ENCODE results near the gene USP6NL.
A peak's percentile ranks its signal among the peaks of the same experiment; 100 is the strongest.
"Not testable (repeated sequence)": the region's sequence is repeated elsewhere in the genome, so short reads cannot be mapped to it uniquely, and the experiment has no call there.

USP6NL gene

DNA sequence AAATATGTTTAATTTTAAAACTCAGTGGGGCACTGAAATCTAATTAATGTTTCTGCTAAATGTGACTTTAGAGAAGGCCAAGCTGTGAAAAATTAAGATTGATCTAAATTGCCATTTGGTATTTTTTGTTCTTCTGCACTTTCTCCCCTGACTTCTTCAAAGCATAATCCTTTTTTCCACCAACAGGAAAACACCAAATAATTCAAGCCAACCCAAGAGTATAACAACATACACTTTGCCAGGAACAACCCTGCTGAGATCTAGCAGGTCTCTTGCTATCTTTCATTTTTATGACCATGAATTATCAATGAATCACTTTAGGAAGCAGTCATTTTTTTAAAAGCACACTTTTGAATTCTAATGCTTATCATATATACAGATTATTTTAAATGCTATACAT, 100.1 kb downstream of the USP6NL start:
- DNase-seq = no peak

DNA sequence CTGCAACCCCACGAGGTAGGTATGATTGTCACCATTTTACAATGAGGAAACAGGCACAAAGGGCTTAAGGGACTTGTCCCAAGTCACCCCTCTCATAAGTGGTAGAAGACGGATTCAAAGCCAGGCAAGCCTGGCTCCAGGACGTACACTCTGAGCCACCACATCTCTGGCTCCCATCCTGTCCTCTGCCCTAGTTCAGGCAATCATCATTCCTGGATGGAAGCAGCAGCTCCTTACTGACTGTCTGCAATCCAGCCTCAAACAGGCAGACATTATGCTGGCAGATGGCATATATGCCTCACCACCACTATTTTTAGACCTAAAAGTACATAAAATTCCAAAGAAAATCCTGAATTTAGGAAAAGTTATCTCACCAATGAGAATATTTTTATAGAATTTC, 100.7 kb downstream of the USP6NL start:
- no peak for DNase-seq

DNA sequence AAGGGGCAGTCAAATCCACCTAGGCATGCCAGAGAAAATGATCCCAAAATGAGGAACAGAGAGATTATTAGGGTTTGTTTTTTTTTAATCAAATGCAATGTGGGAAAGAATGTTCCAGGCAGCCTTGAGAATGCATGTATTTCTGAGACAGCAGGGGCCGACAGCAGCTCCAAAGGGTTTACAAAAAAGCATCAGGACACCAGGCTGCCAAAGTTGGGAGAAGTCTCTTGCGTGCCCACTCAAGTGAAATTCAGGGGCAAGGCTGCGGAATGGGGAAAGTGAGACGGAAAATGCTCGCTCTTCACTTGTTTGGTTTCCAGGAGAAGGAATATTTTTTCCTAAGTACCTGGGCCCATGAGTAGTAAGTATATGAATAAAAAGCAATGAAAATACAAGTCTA, 101.2 kb downstream of the USP6NL start:
- no peak for DNase-seq

DNA sequence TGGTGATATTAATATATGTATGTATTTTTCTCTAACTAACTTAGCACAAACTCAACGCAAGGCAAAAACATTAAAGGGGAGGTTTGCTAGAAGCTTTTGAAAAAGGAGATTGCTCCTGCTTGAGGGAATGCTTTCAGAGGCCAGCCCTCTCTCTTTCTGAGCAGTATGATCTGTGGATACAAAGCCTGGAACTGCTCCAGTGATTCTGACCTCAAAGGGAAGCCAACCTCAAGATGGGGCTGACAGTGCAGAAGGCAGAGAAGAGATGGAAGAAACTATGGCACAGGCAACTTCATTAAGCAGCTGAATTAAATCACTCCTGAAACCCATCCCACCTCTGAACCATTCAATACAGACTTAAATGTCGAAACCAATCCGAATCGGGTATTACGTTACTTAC, 102.4 kb downstream of the USP6NL start:
- DNase-seq = no peak

DNA sequence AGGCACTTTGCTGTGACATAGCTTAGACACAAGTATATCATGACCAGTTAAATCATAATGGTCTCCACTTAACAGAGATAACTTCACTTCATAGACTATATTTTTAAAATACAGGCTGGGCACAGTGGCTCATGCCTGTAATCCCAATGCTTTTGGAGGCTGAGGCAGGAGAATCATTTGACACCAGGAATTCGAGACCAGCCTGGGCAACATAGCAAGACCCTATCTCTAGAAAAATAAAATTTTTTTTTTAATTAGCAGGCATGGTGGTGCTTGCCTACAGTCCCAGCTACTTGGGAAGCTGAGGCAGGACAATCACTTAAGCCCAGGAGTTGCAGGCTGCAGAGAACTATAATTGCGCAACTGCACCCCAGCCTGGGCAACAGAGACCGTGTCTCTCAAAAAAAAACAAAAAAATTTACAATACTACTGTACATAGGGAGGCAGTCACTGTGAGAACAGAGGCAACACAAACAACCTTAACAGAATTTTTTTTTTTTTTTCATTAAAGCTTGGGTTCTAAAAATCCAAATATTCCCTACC, 105.1 kb downstream of the USP6NL start:
- no peak for DNase-seq

DNA sequence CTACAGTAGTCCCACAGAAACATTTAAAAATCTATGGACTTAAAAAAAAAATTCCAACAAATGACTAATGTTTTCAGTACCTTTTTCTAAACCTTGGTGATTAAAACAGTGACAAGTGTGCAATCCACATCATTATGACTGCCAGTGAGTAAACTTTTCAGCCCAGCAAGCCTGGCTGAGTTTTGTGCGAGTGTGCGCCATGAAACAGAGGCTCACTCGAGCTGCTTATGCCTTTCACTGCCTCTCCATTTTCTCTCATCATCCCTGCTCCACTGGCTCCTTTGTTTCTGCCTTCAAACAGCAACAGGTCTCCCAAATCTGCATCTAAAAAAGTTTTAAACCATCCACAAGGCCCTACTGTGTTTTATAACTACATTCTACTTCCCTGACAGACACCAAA, 105.8 kb downstream of the USP6NL start:
- DNase-seq = no peak

DNA sequence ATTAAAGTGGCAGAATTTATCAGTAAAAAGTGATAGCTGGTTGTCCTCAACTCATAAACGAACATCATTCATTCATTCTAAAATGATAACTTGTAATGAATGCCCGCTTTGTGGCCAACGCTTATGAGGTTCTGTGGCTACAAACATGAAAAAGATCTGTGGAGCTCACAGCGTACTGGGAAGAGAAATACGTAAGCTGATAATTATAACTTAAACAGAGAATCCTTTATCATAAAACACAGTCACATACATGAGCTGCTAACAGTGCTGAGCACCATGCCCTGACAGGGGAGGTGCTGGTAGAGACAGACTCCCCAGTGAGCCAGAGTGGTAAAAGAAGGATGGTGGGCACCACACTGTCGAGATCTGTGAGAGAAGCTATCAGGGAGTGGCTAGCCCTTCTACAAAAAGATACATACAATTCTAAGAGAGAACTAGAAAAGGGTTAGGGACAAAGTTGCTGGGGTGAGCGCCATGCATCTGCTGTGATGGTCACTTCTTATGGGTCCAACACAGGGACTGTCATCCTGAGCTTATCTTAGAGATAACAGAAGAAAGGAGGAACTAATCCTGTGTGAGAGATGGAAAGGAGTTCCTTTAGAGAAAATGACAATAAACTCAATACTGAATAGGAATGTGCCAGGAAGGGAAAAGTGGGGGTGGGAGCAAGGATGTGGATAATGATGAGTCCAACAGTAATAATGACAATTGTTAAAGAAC, 106.7 kb downstream of the USP6NL start:
- no peak for DNase-seq

DNA sequence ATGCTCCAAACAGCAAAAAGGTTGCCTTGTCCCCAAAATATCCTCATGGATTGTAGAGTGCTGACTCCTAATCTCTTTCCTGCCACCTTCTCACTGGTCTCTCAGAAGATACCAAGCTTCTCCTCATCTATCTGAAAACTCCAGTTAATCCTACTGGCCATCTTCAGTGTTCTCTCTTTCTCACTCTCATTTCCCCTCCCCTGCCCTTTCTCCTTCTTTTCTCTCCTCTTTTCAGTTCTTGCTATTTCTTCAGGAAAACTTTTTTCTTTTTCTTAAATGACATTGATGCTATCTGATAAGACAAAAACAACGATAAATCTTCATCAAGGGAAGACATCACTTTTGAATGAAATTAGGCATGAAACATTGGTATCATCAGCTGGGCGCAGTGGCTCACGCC, 109.8 kb downstream of the USP6NL start:
- no peak for DNase-seq

DNA sequence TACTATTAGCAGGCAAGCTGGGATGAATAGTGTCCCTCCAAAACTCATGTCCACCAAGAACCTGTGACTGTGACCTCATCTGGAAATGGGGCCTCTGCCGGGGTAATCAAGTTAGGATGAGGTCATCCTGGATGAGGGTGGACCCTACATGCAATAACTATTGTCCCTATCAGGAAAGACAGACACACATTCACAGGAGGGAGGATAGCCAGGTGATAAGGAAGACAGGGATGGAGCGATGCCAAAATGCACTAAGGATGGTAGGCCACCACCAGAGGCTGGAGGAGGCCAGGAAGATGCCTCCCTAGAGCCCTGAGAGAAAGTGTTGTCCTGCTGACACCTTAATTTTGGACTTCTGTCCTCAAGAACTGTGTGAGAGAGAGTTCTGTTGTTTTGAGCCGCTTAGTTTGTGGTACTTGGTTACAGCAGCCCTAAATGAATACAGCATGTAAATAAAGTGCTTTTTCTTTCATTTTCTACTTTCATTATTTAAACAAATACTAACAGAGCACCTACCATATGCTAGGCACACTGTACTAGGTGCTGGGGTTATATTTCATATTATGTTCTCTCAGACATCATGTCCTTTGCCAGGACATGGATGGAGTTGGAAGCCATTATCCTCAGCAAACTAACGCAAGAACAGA, 111.9 kb downstream of the USP6NL start:
- no peak for DNase-seq

DNA sequence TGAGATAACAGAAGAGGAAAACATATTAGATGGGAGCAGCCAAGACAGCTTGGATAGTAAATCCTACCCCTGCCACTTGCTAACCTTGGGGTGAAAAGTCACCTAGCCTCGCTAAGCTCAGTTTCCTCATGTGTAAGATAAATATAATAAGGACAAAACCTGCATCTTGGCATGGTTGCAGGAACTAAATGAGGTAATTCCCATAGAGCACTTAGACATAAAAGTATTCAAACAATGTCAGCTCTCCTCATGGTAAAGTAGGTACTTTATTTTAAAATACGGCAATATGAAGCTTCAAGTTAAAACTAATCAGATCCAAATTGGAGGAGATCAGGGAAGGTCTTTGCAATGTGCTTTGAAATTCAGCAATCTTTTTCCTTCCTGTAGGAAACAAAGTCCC, 113.1 kb downstream of the USP6NL start:
- DNase-seq = no peak

DNA sequence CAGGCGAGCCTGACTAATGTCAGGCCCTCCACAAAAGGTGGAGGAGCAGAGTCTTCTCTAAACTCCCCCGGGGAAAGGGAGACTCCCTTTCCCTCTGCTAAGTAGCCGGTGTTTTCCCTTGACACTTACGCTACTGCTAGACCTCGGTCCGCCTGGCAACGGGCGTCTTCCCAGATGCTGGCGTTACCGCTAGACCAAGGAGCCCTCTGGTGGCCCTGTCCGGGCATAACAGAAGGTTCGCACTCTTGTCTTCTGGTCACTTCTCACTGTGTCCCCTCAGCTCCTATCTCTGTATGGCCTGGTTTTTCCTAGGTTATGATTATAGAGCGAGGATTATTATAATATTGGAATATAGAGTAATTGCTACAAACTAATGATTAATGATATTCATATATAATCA, 116.5 kb downstream of the USP6NL start:
- DNase-seq = not testable (repeated sequence)

DNA sequence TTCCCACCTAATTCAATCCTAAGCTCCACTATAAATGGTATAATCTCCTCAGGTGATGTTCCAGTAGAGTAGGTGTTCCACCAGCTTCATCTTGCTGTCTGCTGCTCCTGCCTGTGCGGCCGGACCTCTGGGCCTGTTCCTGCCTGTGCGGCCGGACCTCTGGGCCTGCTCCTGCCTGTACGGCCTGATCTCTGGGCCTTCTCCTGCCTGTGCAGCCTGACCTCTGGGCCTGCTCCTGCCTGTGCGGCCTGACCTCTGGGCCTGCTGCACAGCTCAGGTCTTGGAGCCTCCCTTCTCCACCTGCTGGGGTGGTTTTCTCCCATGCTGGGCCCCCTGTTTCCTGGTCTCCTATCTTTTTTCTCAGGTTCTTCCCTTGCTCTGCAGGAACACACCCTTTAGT, 117.8 kb downstream of the USP6NL start:
- no peak for DNase-seq

DNA sequence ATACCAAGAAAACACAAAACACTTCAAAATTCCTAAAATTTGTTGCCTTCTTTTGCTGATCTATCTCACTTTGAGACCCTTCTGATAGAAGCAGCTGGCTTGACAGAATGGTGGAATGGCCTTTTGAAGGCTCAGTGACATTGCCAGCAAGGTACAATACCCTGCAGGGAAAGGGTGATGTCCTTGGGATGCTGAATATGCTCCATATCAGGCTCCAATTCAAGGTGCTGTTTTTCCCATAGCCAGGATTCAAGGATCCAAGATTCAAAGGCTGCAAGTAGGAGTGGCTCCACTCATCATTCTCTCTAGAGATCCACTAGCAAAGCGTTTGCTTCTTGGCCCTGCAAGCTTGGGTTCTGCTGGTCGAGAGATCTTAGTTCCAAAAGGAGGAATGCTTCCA, 120.4 kb downstream of the USP6NL start:
- DNase-seq = no peak

DNA sequence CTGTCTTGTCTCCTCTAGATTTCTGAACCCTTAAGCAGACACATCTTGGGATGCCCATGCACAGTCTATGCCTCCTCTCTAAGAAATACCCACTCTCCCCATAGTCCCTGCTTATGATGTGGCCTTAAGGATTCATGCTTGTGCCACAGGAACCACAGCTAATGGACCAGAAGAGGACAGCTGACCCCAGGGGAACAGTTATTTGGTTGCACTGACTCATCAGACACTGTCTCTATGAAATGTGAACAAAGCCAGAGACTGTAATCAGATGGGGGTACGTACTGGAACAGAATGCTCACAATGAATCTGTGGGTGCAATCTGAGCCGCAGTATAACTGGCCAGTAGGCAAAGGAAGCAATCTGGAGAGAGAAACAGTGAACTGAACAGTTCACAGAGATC, 121.9 kb downstream of the USP6NL start:
- DNase-seq = no peak

DNA sequence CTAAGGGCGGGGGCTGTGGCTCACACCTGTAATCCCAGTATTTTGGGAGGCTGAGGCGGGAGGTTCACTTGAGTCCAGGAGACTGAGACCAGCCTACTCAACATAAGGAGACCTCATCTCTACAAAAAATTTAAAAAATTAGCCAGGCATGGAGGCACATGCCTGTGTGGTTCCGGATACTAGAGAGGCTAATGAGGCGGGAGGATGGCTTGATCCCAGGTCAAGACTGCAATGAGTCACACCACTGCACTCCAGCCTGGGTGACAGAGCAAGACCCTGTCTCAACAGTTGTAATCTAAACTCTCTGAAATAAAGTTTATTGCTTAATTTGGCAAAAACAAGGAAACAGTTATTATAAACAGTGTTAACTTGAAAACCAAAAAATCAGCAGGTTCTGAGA, 123.3 kb downstream of the USP6NL start:
- no peak for DNase-seq

DNA sequence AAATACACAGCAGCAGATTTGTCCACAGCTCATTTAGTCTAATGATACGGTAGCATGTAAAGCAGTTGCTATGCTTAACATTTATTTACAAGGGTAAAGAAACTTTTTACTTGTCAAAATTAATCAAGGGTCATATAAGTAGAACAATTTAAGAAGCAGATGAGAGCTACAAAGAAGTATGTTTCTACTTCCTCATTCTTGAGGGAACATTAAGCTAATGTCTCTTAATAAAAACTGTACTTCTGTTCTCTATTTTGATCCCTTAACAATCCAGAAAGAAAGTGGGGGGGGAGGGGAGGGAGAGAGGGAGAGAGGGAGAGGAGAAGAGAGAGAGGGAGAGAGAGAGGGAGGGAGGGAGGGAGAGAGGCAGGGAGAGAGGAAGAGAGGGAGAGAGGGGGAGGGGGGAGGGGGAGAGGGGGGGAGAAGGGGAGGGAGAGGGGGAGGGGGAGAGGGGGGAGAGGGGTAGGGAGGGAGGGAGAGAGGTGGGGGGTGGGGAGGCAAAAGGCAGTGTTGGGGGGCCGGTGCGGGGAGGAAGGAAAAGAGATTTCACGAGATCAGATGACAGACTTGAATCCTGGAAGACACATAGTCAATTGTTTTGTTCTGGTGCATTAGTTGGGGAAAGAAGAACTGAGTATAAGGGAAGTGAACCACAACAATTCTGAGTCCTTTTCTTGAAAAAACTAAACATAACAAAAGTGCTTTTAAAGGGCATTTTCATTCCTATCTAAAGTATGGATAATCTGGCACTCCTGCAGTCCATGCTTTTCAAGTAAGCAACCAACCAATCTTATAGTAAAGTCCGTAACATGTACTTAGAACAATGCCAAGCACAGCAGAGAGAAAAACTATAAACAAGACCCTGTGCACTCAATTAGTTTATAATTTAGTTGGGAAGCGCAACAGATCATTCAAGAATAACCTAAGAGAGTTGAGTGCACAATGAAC, 128.0 kb downstream of the USP6NL start:
- peak; percentile 11 to 30 (median 29) for DNase-seq

DNA sequence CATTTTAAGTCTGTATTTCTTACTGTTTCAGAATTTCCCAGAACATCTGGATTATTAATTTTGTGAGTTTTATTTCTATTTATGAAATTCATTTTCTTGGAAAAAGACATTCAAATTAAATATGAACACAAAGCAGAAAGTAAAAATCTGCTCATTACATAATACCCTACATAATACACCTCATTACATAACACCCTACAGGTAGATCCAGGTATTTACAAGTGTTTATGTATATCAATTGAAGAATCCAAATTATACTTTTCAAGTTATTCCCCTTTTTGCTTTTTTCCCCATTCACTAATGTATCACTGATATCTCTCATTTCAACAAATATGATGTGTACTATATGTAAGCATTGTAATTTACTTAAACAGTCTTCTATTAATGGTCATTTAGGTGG, 129.1 kb downstream of the USP6NL start:
- DNase-seq = no peak

DNA sequence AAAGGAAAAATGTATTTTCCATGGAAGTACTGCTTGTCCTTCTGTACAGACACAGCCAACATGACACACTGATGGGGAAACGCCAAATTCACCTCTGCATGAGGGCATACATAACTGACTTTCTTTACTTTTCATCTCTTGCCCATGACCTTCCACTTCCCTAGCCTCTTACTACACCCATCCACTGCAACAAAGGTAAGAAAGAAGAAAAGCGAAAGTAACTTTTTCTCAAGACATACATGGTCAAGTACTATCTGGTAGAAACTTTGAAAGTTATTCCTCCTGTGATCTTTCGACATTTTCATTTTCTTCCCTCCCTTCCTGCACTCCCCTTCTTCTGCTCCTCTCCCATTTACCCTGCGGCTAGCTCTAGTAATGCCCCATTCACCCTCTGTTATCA, 130.8 kb downstream of the USP6NL start:
- DNase-seq = no peak

DNA sequence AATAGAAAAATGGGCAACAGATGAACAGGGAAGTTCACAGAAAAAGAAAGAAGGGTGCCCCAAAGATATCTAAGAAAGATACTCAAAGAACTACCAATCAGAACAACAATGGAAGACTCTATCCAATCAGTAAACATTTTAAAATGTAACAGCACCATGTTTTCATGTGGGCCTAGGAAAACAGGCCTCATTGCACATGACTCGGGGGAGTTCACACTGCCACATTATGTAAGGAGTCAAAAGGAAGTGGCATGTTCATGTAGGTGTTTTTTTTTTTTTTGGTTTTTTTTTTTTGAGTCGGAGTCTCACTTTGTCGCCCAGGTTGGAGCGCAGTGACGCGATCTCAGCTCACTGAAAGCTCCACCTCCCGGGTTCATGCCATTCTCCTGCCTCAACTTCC, 132.2 kb downstream of the USP6NL start:
- DNase-seq = peak in 1 of 3 donors; percentile 3

DNA sequence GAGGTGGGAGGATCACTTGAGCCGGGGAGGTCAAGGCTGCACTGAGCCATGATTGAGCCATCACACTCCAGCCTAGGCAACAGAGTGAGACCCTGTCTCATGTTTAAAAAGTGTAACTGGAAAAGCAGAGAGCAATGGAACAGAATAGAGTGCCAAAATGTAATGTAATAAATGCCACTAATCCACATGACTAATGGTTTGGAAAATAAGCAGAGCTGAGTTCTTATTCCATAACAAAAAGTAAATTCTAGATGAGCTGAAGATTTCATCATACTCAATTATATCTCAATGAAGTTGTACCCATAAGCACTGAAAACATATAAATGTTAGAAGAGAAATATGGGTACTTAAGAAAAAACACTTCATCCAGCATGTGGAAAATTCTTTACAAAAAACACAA, 132.6 kb downstream of the USP6NL start:
- DNase-seq = no peak

DNA sequence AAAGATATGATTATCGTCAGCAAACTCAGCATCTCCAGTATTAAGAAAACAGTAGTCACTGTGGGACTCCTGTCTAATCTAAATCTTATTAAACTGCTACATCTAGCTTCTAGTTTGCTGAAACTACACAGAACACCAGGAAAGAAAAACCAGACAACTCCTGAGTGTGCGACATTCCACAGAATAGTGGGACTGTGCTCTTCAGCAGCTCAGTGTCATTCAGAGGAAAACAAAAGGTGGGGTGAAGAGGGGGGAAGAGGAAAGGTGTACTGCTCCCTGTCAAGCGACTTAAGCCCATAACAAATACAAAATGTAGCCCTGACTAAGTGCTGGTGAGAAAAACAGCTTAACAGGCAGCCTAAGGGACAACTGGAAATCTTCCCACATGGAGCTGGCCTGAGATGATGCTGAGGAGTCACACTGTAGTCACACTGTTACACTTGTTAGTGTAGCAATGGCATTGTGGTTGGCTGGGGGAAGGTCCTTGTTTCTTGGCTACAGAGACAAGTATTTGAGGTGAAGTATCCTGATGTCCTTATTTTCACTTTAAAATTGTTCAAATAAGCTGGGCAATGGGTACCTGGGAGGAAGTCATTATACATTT, 135.5 kb downstream of the USP6NL start:
- DNase-seq = peak in 2 of 3 donors; percentile 6 to 18

DNA sequence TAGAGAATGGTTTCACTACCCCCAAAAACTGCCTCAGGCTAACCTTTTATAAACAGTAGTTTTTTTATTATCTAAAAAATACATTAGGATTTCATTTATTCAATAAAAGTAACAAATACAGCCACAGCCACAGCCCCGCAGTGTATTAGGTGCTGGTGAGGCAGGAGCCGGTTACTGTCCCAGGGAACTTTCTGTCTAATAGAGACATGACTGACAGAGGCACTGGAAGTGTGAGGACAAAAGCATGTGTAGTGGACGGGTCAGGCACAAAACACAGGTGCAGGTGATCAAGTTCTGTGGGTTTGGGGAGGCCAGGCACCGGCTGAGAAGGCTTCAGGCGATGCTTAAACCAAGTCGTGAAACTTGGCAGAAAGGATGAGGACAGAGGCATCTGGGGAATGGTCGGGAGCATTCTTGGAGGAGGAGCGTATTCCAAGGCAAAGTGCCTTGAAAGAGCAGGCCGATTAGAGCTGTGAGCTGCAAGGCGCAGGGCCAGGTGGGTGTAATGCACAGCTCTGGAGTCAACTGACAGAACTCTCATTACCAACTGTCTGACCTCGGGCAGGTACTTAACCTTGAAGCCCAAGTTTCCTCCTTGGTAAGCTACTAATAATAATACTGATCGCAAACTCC, 138.2 kb downstream of the USP6NL start:
- DNase-seq = no peak
